ENCODE data around the gene TAF11L13.
"Not testable (repeated sequence)": the region's sequence is repeated elsewhere in the genome, so short reads cannot be mapped to it uniquely, and the experiment has no call there.

Gene TAF11L13

GRCh38 chr5:17631788-17632187 lies at the start of gene TAF11L13:
TSS of gene TAF11L13 (plus strand) at chr5:17632088.
- not testable (repeated sequence) for FAIRE-seq

GRCh38 chr5:17585658-17586057 lies 46.2 kb upstream of the TAF11L13 start, which contains the start of gene TAF11L7:
TSS of gene TAF11L7 (minus strand) at chr5:17585758.
- not testable (repeated sequence) for FAIRE-seq

- not testable (repeated sequence) for FAIRE-seq
Measured at GRCh38 chr5:17590860-17591259, 41.0 kb upstream of the TAF11L13 start, which contains the start of gene TAF11L8. TSS of gene TAF11L8 (minus strand) at chr5:17590960.

- not testable (repeated sequence) for FAIRE-seq
Measured at GRCh38 chr5:17594255-17594654, 37.6 kb upstream of the TAF11L13 start, which contains the start of gene TAF11L9. TSS of gene TAF11L9 (minus strand) at chr5:17594394.

- FAIRE-seq, result not testable (repeated sequence)
Measured at GRCh38 chr5:17597728-17598127, 34.2 kb upstream of the TAF11L13 start, which contains the start of gene TAF11L10. TSS of gene TAF11L10 (minus strand) at chr5:17597828.

- FAIRE-seq, result not testable (repeated sequence)
Measured at GRCh38 chr5:17603880-17604279, 28.0 kb upstream of the TAF11L13 start, which contains the start of gene TAF11L11. TSS of gene TAF11L11 (plus strand) at chr5:17604183.

- no peak for FAIRE-seq
Measured at GRCh38 chr5:17604951-17605350, 26.9 kb upstream of the TAF11L13 start.

- not testable (repeated sequence) for FAIRE-seq
Measured at GRCh38 chr5:17607461-17607860, 24.4 kb upstream of the TAF11L13 start.

- FAIRE-seq, result not testable (repeated sequence)
Measured at GRCh38 chr5:17610092-17610491, 21.8 kb upstream of the TAF11L13 start, which contains the start of gene TAF11L12. TSS of gene TAF11L12 (plus strand) at chr5:17610392.

GRCh38 chr5:17614872-17615605 lies 16.8 kb upstream of the TAF11L13 start:
- no peak for FAIRE-seq

- no peak for FAIRE-seq
Measured at GRCh38 chr5:17619354-17619753, 12.5 kb upstream of the TAF11L13 start.

- FAIRE-seq, result no peak
Measured at GRCh38 chr5:17620627-17621026, 11.3 kb upstream of the TAF11L13 start.

GRCh38 chr5:17625686-17626085 lies 6.2 kb upstream of the TAF11L13 start:
- no peak for FAIRE-seq

GRCh38 chr5:17634160-17634559 lies 2.3 kb downstream of the TAF11L13 start, which contains the start of gene TAF11L14:
TSS of gene TAF11L14 (plus strand) at chr5:17634460.
- FAIRE-seq, result no peak

GRCh38 chr5:17649232-17649631 lies 17.3 kb downstream of the TAF11L13 start:
- FAIRE-seq, result not testable (repeated sequence)

- not testable (repeated sequence) for FAIRE-seq
Measured at GRCh38 chr5:17655201-17655759, 23.4 kb downstream of the TAF11L13 start.

- no peak for FAIRE-seq
Measured at GRCh38 chr5:17655921-17656320, 24.0 kb downstream of the TAF11L13 start.

- no peak for FAIRE-seq
Measured at GRCh38 chr5:17663182-17663581, 31.3 kb downstream of the TAF11L13 start.

- FAIRE-seq, result no peak
Measured at GRCh38 chr5:17665836-17666235, 33.9 kb downstream of the TAF11L13 start.

- no peak for FAIRE-seq
Measured at GRCh38 chr5:17666726-17667235, 34.9 kb downstream of the TAF11L13 start.

GRCh38 chr5:17670353-17670752 lies 38.5 kb downstream of the TAF11L13 start:
- no peak for FAIRE-seq

GRCh38 chr5:17678751-17679324 lies 47.0 kb downstream of the TAF11L13 start:
- FAIRE-seq, result no peak

GRCh38 chr5:17679597-17680203 lies 47.8 kb downstream of the TAF11L13 start:
- no peak for FAIRE-seq
